Endothelial cell (in vitro differentiated cells): Measurements from ENCODE around the gene OR52K2. TPM values are rescaled to one million over a fixed set of nuclear protein-coding genes. Genes with fewer than 3 reads are reported as not detected.

ENCODE experiments used
- DNase-seq: peaks from one replicate; pipeline ENCODE4 v3.0.0; 2021; ENCODE audit warnings: low spot score
- H3K27ac Mint-ChIP-seq: one replicate; pipeline ENCODE4 v1.8.0; 2021; ENCODE audit warnings: mixed read lengths, inconsistent platforms; ENCODE audit not compliant: unreplicated experiment
- H3K27me3 Mint-ChIP-seq: one replicate; pipeline ENCODE4 v1.8.0; 2021; ENCODE audit warnings: mild to moderate bottlenecking, moderate library complexity, mixed read lengths, inconsistent platforms; ENCODE audit not compliant: unreplicated experiment
- H3K36me3 Mint-ChIP-seq: one replicate; pipeline ENCODE4 v1.8.0; 2021; ENCODE audit warnings: mild to moderate bottlenecking, low read depth, mixed read lengths, inconsistent platforms; ENCODE audit not compliant: unreplicated experiment
- H3K4me1 Mint-ChIP-seq: one replicate; pipeline ENCODE4 v1.8.0; 2021; ENCODE audit warnings: mild to moderate bottlenecking, mixed read lengths, inconsistent platforms; ENCODE audit not compliant: unreplicated experiment
- H3K4me3 Mint-ChIP-seq: one replicate; pipeline ENCODE4 v1.8.0; 2021; ENCODE audit warnings: mild to moderate bottlenecking, mixed read lengths, inconsistent platforms; ENCODE audit not compliant: unreplicated experiment
- H3K9me3 Mint-ChIP-seq: one replicate; pipeline ENCODE4 v1.8.0; 2021; ENCODE audit warnings: mixed read lengths, inconsistent platforms; ENCODE audit not compliant: unreplicated experiment
- total RNA-seq: library from RNA; stranded (reverse); fragmentation: NEBNext Ultra II Directional; extraction: Animal tissue kit (Norgen Biotek cat#: 25700); gene quantifications from one replicate; pipeline ENCODE4 v1.2.1, GENCODE V29; 2021; ENCODE audit not compliant: unreplicated experiment
- TF ChIP-seq, protein P1 (sequence below): fragments of 200-600 bp; sonication (generic); IDR thresholded peaks from one replicate; pipeline ENCODE4 v1.5.0; 2021; ENCODE audit warnings: antibody characterized with exemption; ENCODE audit not compliant: unreplicated experiment

OR52K2 gene
- total RNA-seq, 1 donor from 2014 or later: not detected

DNA sequence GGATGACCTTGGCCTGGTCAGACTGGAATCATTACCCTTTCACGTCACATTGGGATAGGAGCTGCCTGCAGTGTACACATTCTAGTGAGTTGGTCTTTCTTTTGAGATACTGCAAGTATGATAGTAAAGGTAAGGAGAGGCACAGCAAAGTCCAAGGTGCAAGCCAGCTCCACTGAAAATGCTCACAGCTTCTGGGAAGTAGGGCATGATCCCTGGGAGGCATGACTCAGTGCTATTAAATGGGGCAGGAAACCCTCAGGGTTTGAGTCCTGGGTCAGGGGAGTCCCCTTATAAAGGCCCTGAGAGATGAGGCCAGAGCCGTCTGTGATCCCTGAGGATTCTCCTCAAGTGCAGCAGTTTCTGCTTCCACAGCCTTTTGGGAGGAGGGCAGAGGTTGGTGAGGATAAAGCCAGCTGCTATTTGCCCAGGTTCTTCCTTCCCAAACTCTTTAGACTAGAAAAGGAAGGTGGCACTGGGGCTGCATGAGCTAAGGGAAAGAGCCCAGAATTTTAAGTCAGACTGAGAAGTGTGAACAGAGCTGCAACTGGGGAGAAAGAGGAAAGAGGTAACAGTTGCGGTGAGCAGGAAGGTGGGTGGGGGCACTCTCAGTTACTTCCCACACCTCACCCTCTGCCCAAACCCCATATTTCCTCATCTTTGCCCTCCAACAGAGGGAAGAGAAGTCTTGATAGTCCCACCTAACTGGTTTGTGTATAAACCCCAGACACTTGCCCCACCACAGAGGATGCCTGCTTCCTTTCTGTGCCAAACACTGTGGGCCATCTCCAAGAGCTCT lies 18.9 kb downstream of the OR52K2 start:
- H3K9me3 Mint-ChIP-seq: no peaks in the 10 kb centered on the region
- H3K4me1 Mint-ChIP-seq: no peaks in the 10 kb centered on the region
- no peak overlapping the region for H3K4me3 Mint-ChIP-seq
- H3K36me3 Mint-ChIP-seq: peaks cover 4% of the 10 kb centered on the region
- no peak overlapping the region for H3K27ac Mint-ChIP-seq
- no peak for DNase-seq
- TF ChIP-seq, protein P1, sequence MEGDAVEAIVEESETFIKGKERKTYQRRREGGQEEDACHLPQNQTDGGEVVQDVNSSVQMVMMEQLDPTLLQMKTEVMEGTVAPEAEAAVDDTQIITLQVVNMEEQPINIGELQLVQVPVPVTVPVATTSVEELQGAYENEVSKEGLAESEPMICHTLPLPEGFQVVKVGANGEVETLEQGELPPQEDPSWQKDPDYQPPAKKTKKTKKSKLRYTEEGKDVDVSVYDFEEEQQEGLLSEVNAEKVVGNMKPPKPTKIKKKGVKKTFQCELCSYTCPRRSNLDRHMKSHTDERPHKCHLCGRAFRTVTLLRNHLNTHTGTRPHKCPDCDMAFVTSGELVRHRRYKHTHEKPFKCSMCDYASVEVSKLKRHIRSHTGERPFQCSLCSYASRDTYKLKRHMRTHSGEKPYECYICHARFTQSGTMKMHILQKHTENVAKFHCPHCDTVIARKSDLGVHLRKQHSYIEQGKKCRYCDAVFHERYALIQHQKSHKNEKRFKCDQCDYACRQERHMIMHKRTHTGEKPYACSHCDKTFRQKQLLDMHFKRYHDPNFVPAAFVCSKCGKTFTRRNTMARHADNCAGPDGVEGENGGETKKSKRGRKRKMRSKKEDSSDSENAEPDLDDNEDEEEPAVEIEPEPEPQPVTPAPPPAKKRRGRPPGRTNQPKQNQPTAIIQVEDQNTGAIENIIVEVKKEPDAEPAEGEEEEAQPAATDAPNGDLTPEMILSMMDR: no peak
- H3K27me3 Mint-ChIP-seq: no peaks in the 10 kb centered on the region

DNA sequence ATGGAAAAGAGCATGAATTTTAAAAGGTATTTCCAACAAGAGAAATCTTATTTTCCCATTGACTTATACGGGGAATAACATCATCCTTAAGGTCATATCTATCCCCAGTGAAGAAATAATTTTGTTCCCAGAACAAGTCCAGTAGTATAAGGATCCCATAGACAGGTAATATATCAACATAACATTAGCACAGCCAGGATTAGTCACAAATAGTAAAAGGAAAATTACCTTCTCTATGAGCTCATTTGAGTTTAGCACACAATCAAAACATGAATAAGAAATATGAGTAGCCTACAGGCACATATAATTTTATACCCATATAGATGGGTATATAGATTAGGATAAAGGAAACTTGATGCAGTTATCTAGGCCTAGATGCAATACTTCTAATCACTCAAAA lies 30.5 kb downstream of the OR52K2 start:
- no peaks in the 10 kb centered on the region for H3K4me1 Mint-ChIP-seq
- no peak overlapping the region for H3K4me3 Mint-ChIP-seq
- H3K27me3 Mint-ChIP-seq: no peaks in the 10 kb centered on the region
- TF ChIP-seq, protein P1: no peak
- no peak overlapping the region for H3K27ac Mint-ChIP-seq
- H3K9me3 Mint-ChIP-seq: no peaks in the 10 kb centered on the region
- no peak for DNase-seq
- H3K36me3 Mint-ChIP-seq: no peaks in the 10 kb centered on the region

DNA sequence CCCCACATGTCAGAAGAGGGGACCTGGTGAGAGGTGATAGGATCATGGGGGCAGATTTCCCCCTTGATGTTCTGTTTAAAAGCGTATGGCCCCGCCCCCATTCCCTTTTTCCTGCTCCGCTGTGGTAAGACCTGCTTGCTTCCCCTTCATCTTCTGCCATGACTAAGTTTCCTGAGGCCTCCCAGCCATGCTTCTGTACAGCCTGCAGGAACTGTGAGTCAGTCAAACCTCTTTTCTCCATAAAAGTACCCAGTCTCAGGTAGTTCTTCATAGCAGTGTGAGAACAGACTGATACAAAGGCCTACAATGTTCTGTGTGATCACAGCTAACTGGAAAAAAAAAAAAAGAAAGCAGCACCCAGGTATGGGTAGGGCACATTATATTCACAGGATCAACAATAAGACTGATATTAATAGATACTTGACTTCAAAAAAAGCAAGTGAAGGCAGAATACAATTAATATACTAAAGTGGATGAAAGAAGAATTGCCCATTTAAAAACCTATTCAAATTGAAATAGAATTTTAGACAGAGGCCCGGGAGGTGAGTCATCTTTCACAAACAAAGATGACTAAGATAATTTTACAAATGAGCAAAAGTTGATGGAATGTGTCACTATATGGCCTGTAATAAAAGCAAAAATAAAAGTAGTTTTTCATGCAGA lies 31.6 kb downstream of the OR52K2 start:
- Mint-ChIP-seq H3K4me1 (no peaks in the 10 kb centered on the region), H3K9me3 (no peaks in the 10 kb centered on the region), H3K27me3 (no peaks in the 10 kb centered on the region), H3K36me3 (no peaks in the 10 kb centered on the region), H3K27ac (no peak overlapping the region), H3K4me3 (no peak overlapping the region)
- TF ChIP-seq, protein P1: no peak
- no peak for DNase-seq

DNA sequence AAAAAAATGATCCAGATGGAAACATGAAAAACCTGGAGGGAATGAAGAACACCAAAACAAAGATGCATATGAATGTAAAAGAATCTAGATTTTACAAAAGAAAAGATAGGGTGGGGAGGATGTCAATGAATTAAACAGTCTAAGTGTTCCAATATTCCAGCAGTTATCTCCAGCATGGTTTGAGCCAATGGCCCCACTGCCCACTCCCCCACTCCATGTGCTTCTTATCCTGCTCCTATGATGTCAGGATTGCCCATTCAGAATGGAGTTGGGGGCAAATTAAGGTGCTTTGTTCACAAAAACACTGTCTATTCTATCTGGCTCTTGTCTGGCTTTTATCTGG lies 32.1 kb downstream of the OR52K2 start:
- TF ChIP-seq, protein P1: no peak
- Mint-ChIP-seq H3K27ac (no peak overlapping the region), H3K4me1 (no peaks in the 10 kb centered on the region), H3K9me3 (no peaks in the 10 kb centered on the region), H3K27me3 (no peaks in the 10 kb centered on the region), H3K4me3 (no peak overlapping the region), H3K36me3 (no peaks in the 10 kb centered on the region)
- no peak for DNase-seq

DNA sequence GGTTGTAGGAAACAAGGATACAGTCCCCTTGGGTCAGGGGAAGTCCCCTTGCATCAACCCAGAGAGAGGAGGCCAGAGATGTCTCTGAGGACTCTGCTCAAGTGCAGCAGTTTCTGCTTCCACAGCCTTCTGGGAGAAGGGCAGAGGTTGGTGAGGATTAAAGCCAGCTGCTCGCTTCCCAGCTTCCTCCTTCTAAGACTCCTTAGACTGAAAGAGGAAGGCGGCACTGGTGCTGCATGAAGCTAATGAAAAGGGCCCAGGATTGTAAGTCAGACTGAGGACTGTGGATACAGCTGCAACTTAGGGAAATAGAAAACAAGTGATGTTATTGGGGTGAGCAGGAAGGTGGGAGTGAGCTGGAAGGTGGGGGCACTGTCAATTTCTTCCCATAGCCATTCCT lies 33.4 kb downstream of the OR52K2 start, which contains the start of gene OR52K1:
OR52K1 (plus strand) TSS at position 202 of the 400 bp plus-strand sequence. CDS start 6,255 bp downstream, outside the sequence.
- Mint-ChIP-seq H3K4me3 (no peak within 1 kb of the TSS), H3K27me3 (no peaks in the 10 kb centered on the region), H3K9me3 (no peaks in the 10 kb centered on the region), H3K27ac (no peak within 1 kb of the TSS), H3K36me3 (no peaks in the 10 kb centered on the region), H3K4me1 (no peaks in the 10 kb centered on the region)
- TF ChIP-seq, protein P1: no peak
- DNase-seq: no peak
